K562 (cell line): ENCODE data around the gene TSPAN15. TPM values are rescaled to one million over a fixed set of nuclear protein-coding genes. Genes with fewer than 3 reads are reported as not detected.

Experiments used
- CREB1 ChIP-seq, 2 experiments: sonication (generic) in 1 of 2; formaldehyde crosslinking in 1 of 2; IDR thresholded peaks; 2 replicates each; pipeline versions ENCODE4 v1.6.1 to v1.8.0; 2012 to 2022; ENCODE audit warnings: inconsistent platforms in 1 of 2, mild to moderate bottlenecking in 1 of 2, missing genetic modification reagents in 1 of 2, moderate library complexity in 1 of 2
- FOXM1 ChIP-seq, 2 experiments: fragments of 450-650 bp in 1 of 2; sonication (generic) in 1 of 2; formaldehyde crosslinking in 1 of 2; IDR thresholded peaks; 2 replicates each; pipeline versions ENCODE4 v1.6.1 to v1.9.0; 2017 to 2022; ENCODE audit warnings: low read depth in 2 of 2, mild to moderate bottlenecking in 2 of 2, missing genetic modification reagents in 1 of 2, moderate library complexity in 1 of 2
- GTF2B ChIP-seq: IDR thresholded peaks from 2 replicates; pipeline ENCODE4 v1.6.1; 2011; ENCODE audit not compliant: insufficient read length; ENCODE audit errors: extremely low read depth
- HDAC8 ChIP-seq: fragments of 450-650 bp; IDR thresholded peaks from 2 replicates; pipeline ENCODE4 v1.6.1; 2016; ENCODE audit warnings: mild to moderate bottlenecking, missing genetic modification characterization, moderate library complexity, missing compliant biosample characterization
- HDGF ChIP-seq: fragments of 450-650 bp; IDR thresholded peaks from 2 replicates; pipeline ENCODE4 v1.6.1; 2016
- HEY1 ChIP-seq: fragments of 250-450 bp; sonication (Bioruptor Pico); IDR thresholded peaks from 2 replicates; pipeline ENCODE4 v1.5.0; 2020; ENCODE audit warnings: mild to moderate bottlenecking, moderate library complexity, borderline replicate concordance
- NFRKB ChIP-seq: fragments of 450-650 bp; IDR thresholded peaks from 2 replicates; pipeline ENCODE4 v1.6.1; 2016; ENCODE audit warnings: low read depth
- OTX1 ChIP-seq: fragments of 450-650 bp; formaldehyde crosslinking; IDR thresholded peaks from 2 replicates; pipeline ENCODE4 v1.4.0; 2022; ENCODE audit warnings: mild to moderate bottlenecking
- POLR2B ChIP-seq: fragments of 450-650 bp; IDR thresholded peaks from 2 replicates; pipeline ENCODE4 v1.6.1; 2018; ENCODE audit warnings: low read depth; ENCODE audit not compliant: partially characterized antibody
- PURB ChIP-seq: sonication (generic); formaldehyde crosslinking; IDR thresholded peaks from 2 replicates; pipeline ENCODE4 v1.9.0; 2021; ENCODE audit warnings: low read depth, mild to moderate bottlenecking, missing genetic modification reagents
- REST ChIP-seq, 2 experiments: fragments of 450-650 bp; formaldehyde crosslinking in 1 of 2; IDR thresholded peaks; 2 replicates each; pipeline versions ENCODE4 v1.4.0 to v1.6.1; 2014 to 2020; ENCODE audit warnings: mild to moderate bottlenecking in 2 of 2, borderline replicate concordance in 1 of 2, low read depth in 1 of 2
- SAFB2 ChIP-seq: fragments of 200-400 bp; formaldehyde crosslinking; IDR thresholded peaks from 2 replicates; pipeline ENCODE4 v1.6.1; 2018; ENCODE audit warnings: borderline replicate concordance, low read length, low read depth, moderate library complexity; ENCODE audit not compliant: severe bottlenecking
- ZBTB5 ChIP-seq: fragments of 450-650 bp; IDR thresholded peaks from 2 replicates; pipeline ENCODE4 v1.6.1; 2017; ENCODE audit warnings: antibody characterized with exemption
- ZNF165 ChIP-seq: fragments of 250-450 bp; sonication (Bioruptor Pico); IDR thresholded peaks from 2 replicates; pipeline ENCODE4 v1.4.0; 2020; ENCODE audit warnings: borderline replicate concordance
- ZNF41 ChIP-seq: fragments of 250-450 bp; sonication (Bioruptor Pico); conservative IDR thresholded peaks from 2 replicates; pipeline ENCODE4 v1.4.0; 2020; ENCODE audit warnings: mild to moderate bottlenecking
- ZNF778 ChIP-seq: fragments of 450-650 bp; formaldehyde crosslinking; IDR thresholded peaks from 2 replicates; pipeline ENCODE4 v1.4.0; 2020; ENCODE audit warnings: mild to moderate bottlenecking, moderate library complexity
- ZZZ3 ChIP-seq: fragments of 450-650 bp; IDR thresholded peaks from 2 replicates; pipeline ENCODE4 v1.6.1; 2016; ENCODE audit warnings: antibody characterized with exemption, mild to moderate bottlenecking, moderate library complexity
- polyA plus RNA-seq, 8 experiments: library from polyadenylated mRNA; depleted of rRNA in 4 of 8; stranded (reverse) in 5 of 8; unstranded in 3 of 8; fragments of >200 nt; fragmentation: Nextera tagmentation in 2 of 8; fragmentation: Illumina TruSeq in 1 of 8; extraction: Ambion mirVana in 2 of 8; extraction: Trizol in 1 of 8; gene quantifications; 2 replicates each; pipeline versions ENCODE4 v1.2.1 to v1.2.3, GENCODE V29; 2011 to 2014; ENCODE audit warnings: inconsistent platforms in 1 of 8, missing spikeins in 1 of 8
- total RNA-seq, 7 experiments: library from RNA; depleted of rRNA in 6 of 7; stranded (reverse); fragments of >200 nt in 6 of 7; fragmentation: Illumina TruSeq in 2 of 7; extraction: Trizol in 2 of 7; gene quantifications; 2 replicates each; pipeline versions ENCODE4 v1.2.1 to v1.2.3, GENCODE V29; 2011 to 2021; ENCODE audit warnings: low replicate concordance in 1 of 7

The TSPAN15 gene
- total and polyA plus RNA-seq, 9 of the 15 experiments (the other 6 are each of a cell fraction or from before 2014, with no cell fraction given): 0.33 to 1.0 (median 0.45) TPM; not detected in 2

- peak; percentile 12; the same call in 1 of the 2 replicates for TF ChIP-seq REST (IDR thresholded peaks at IDR 0.05; ENCODE audit: borderline replicate concordance)
- no peak for TF ChIP-seq REST (CRISPR knock-in tag; IDR thresholded peaks at IDR 0.05; ENCODE audit: low read depth)
- TF ChIP-seq HDAC8 (tag): no peak
- no peak for TF ChIP-seq HDGF
- TF ChIP-seq PURB (CRISPR knock-in tag): no peak
- no peak for TF ChIP-seq SAFB2
- no peak for TF ChIP-seq NFRKB
- no peak for TF ChIP-seq CREB1 (IDR thresholded peaks at IDR 0.05)
- TF ChIP-seq CREB1 (CRISPR knock-in tag; IDR thresholded peaks at IDR 0.05): no peak
- no peak for TF ChIP-seq ZNF41 (CRISPR knock-in tag)
- no peak for TF ChIP-seq ZZZ3
- TF ChIP-seq ZNF165 (CRISPR knock-in tag): no peak
- no peak for TF ChIP-seq GTF2B
- no peak for TF ChIP-seq ZBTB5
- no peak for TF ChIP-seq ZNF778
- 0 out of 2 replicates have a peak, but pooled peaks have one; percentile 32 for TF ChIP-seq HEY1
- TF ChIP-seq OTX1 (CRISPR knock-in tag): no peak
- TF ChIP-seq FOXM1 (IDR thresholded peaks at IDR 0.05; ENCODE audit: low read depth): peak; percentile 17; the same call in 1 of the 2 replicates
- TF ChIP-seq FOXM1 (CRISPR knock-in tag; IDR thresholded peaks at IDR 0.05; ENCODE audit: low read depth): no peak
- TF ChIP-seq POLR2B: no peak
Measured at GRCh38 chr10:69446650-69447151, 4.6 kb upstream of the TSPAN15 start (continued).
